PFSK-1 (cell line): ENCODE measurements around the gene DOCK9.

Source experiments
- FOXP2 ChIP-seq: optimal IDR thresholded peaks from 2 replicates; pipeline ENCODE3; 2011; ENCODE audit warnings: borderline replicate concordance, control low read depth, inconsistent platforms; ENCODE audit not compliant: insufficient read depth; ENCODE audit errors: extremely low read length, extremely low read depth
- POLR2AphosphoS5 ChIP-seq: IDR thresholded peaks from 2 replicates; pipeline ENCODE4 v1.6.1; 2012; ENCODE audit warnings: low read depth, mild to moderate bottlenecking, control low read depth, low read length, moderate library complexity
- SIN3A ChIP-seq: IDR thresholded peaks from 2 replicates; pipeline ENCODE4 v1.6.1; 2012; ENCODE audit warnings: mild to moderate bottlenecking, low read length, moderate library complexity, borderline replicate concordance; ENCODE audit not compliant: insufficient read depth
- TAF1 ChIP-seq: IDR thresholded peaks from 2 replicates; pipeline ENCODE4 v1.6.1; 2012; ENCODE audit warnings: low read length, control low read depth, borderline replicate concordance; ENCODE audit not compliant: insufficient read depth
- TF ChIP-seq, protein P1 (sequence below), 2 experiments: IDR thresholded peaks; 2 replicates each; pipeline versions ENCODE4 v1.6.1 to v1.8.0; 2011 to 2012; ENCODE audit warnings: low read depth in 2 of 2, low read length in 2 of 2, control low read depth in 1 of 2, inconsistent platforms in 1 of 2, mild to moderate bottlenecking in 1 of 2, moderate library complexity in 1 of 2; ENCODE audit not compliant: insufficient read depth in 1 of 2

DOCK9 gene

DNA sequence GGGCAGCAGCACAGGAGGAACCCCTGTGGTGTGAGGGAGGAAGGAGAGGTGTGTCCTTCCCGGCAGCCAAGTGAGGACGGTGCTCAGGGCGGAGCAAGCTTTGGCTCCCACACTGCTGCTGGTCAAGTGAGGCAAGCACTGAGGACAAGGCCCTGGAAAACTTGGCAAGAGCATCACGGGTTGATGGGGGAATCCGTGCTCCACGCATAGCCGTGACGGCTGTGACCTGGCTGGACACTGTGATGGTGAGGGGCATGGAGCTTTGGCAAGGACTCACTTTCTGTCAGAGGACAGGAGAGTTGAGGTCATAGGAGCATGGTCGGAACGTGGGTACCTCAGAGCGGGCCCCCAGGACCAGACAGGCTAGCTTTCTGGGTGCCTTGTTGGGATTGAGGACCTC lies 196.4 kb downstream of the DOCK9 start:
- TF ChIP-seq TAF1 (no peak), POLR2AphosphoS5 (no peak), SIN3A (no peak), FOXP2 (no peak)
- TF ChIP-seq, protein P1, sequence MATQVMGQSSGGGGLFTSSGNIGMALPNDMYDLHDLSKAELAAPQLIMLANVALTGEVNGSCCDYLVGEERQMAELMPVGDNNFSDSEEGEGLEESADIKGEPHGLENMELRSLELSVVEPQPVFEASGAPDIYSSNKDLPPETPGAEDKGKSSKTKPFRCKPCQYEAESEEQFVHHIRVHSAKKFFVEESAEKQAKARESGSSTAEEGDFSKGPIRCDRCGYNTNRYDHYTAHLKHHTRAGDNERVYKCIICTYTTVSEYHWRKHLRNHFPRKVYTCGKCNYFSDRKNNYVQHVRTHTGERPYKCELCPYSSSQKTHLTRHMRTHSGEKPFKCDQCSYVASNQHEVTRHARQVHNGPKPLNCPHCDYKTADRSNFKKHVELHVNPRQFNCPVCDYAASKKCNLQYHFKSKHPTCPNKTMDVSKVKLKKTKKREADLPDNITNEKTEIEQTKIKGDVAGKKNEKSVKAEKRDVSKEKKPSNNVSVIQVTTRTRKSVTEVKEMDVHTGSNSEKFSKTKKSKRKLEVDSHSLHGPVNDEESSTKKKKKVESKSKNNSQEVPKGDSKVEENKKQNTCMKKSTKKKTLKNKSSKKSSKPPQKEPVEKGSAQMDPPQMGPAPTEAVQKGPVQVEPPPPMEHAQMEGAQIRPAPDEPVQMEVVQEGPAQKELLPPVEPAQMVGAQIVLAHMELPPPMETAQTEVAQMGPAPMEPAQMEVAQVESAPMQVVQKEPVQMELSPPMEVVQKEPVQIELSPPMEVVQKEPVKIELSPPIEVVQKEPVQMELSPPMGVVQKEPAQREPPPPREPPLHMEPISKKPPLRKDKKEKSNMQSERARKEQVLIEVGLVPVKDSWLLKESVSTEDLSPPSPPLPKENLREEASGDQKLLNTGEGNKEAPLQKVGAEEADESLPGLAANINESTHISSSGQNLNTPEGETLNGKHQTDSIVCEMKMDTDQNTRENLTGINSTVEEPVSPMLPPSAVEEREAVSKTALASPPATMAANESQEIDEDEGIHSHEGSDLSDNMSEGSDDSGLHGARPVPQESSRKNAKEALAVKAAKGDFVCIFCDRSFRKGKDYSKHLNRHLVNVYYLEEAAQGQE (IDR thresholded peaks at IDR 0.05; ENCODE audit: insufficient read depth in 1 of 2, low read depth in 2 of 2, low read length in 2 of 2), result no peak

DNA sequence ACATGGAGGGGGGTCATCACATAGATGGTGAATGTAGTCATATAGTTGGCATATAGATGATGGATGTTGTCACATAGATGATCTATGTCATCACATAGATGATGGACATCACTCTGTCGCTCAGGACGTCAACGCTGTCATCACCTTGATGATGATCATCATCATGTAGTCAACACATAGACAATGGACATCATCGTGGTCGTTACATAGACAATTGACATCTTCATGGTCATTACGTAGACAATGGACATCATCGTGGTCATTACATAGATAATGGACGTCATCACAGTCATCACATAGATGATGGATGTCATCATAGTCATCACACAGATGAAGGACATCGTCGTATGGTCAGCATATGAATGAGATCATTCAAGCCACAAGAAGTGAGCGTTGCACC lies 196.8 kb downstream of the DOCK9 start:
- TF ChIP-seq FOXP2 (no peak), SIN3A (no peak), TAF1 (no peak), POLR2AphosphoS5 (no peak)
- TF ChIP-seq, protein P1 (IDR thresholded peaks at IDR 0.05; ENCODE audit: insufficient read depth in 1 of 2, low read depth in 2 of 2, low read length in 2 of 2), result no peak

DNA sequence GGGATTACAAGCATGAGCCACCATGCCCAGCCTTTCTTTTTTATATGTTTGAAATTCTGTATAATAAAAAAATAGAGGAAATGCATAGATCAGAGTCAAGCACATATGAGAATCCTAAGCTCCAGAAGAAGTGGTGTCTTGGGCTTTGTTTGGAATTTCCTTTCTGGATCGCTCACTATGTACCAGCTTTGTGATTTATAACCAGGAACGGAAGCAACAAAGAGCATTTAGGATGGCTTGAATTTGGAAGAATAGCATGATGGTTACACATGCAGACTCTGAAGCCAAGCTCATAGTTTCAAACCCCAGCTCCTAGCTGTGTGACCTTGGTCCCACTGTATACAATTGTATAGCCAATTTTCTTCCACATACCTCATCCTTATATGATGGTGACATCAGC lies 197.4 kb downstream of the DOCK9 start:
- TF ChIP-seq, protein P1 (IDR thresholded peaks at IDR 0.05; ENCODE audit: insufficient read depth in 1 of 2, low read depth in 2 of 2, low read length in 2 of 2), result no peak
- TF ChIP-seq FOXP2 (no peak), POLR2AphosphoS5 (no peak), TAF1 (no peak), SIN3A (no peak)

DNA sequence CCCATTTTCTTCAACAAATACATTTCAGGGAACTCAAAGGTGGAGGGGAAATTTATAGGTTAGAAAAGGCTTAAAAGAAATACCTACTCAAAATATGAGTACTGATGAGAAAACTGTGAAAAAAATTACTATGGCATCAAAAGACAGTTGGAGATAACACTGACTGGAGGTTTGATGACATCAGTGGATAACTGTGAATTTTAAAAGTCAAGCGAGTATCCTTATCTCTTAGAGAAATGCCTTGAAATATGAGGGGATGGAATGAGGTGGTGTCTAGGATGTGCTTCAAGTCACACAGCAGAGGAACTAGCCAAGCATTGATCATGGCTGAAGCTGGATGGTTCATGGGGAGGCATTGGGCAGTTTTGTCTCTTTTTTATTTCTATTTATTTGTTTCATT lies 198.2 kb downstream of the DOCK9 start:
- TF ChIP-seq FOXP2 (no peak), SIN3A (no peak), TAF1 (no peak), POLR2AphosphoS5 (no peak)
- TF ChIP-seq, protein P1 (IDR thresholded peaks at IDR 0.05; ENCODE audit: insufficient read depth in 1 of 2, low read depth in 2 of 2, low read length in 2 of 2), result no peak

DNA sequence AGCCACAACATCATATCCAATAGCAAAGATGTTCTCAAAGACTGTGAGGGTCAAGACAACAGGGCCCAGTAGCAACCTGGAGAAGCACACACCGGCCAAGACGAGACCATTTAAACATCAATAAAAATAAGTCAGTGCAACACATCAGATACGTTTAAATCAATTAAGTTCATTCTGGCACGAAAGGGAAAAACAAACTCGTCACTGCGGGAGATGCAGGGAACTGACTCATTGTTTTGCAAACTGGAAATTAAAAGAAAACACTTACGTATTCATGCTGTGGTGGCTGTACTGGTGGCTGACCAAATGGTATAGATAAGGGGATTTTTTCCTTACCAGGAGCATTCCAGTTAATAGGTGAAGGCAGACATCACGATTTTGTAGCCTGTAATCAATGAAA lies 199.1 kb downstream of the DOCK9 start:
- TF ChIP-seq POLR2AphosphoS5 (no peak), FOXP2 (no peak), SIN3A (no peak), TAF1 (no peak)
- TF ChIP-seq, protein P1 (IDR thresholded peaks at IDR 0.05; ENCODE audit: insufficient read depth in 1 of 2, low read depth in 2 of 2, low read length in 2 of 2), result no peak
